Mesothelial cell of epicardium (in vitro differentiated cells): Measurements from ENCODE around the gene KCNH1. TPM values are rescaled to one million over a fixed set of nuclear protein-coding genes. Genes with fewer than 3 reads are reported as not detected.

Experiments used
- DNase-seq, 2 experiments: peaks; one replicate each; pipeline ENCODE4 v3.0.0; 2021; ENCODE audit warnings: low spot score in 2 of 2; ENCODE audit not compliant: unreplicated experiment in 2 of 2
- H3K27ac Mint-ChIP-seq: 2 replicates; pipeline ENCODE4 v1.8.0; 2021; ENCODE audit warnings: mixed read lengths
- H3K27me3 Mint-ChIP-seq: 2 replicates; pipeline ENCODE4 v1.8.0; 2021; ENCODE audit warnings: low read depth, mixed read lengths
- H3K36me3 Mint-ChIP-seq: 2 replicates; pipeline ENCODE4 v1.8.0; 2021; ENCODE audit warnings: mixed read lengths
- H3K4me1 Mint-ChIP-seq: 2 replicates; pipeline ENCODE4 v1.8.0; 2021; ENCODE audit warnings: mixed read lengths
- H3K4me3 Mint-ChIP-seq: 2 replicates; pipeline ENCODE4 v1.8.0; 2021; ENCODE audit warnings: mild to moderate bottlenecking, moderate library complexity, mixed read lengths
- H3K9me3 Mint-ChIP-seq: 2 replicates; pipeline ENCODE4 v1.8.0; 2021; ENCODE audit warnings: mixed read lengths
- CTCF ChIP-seq: fragments of 200-600 bp; sonication (generic); IDR thresholded peaks from one replicate; pipeline ENCODE4 v1.5.0; 2021; ENCODE audit warnings: antibody characterized with exemption; ENCODE audit not compliant: unreplicated experiment
- total RNA-seq: library from RNA; stranded (reverse); gene quantifications from 3 replicates; pipeline ENCODE4 v1.2.1, GENCODE V29; 2021

Gene KCNH1
- total RNA-seq, 1 donor from 2014 or later: 0.34 TPM

GRCh38 chr1:210910020-210910575 is 223.8 kb downstream of the KCNH1 start:
- Mint-ChIP-seq H3K4me1 (peaks cover 4% of the 10 kb centered on the region), H3K27ac (no peak overlapping the region), H3K9me3 (no peaks in the 10 kb centered on the region), H3K27me3 (peaks cover 4% of the 10 kb centered on the region), H3K36me3 (no peaks in the 10 kb centered on the region), H3K4me3 (no peak overlapping the region)
- no peak for TF ChIP-seq CTCF
- no peak for DNase-seq

GRCh38 chr1:210908791-210909190 is 225.2 kb downstream of the KCNH1 start:
- Mint-ChIP-seq H3K4me3 (no peak overlapping the region), H3K27ac (no peak overlapping the region), H3K4me1 (peaks cover 4% of the 10 kb centered on the region), H3K27me3 (peaks cover 4% of the 10 kb centered on the region), H3K36me3 (no peaks in the 10 kb centered on the region), H3K9me3 (no peaks in the 10 kb centered on the region)
- no peak for DNase-seq
- TF ChIP-seq CTCF: no peak

- no peak overlapping the region for H3K4me3 Mint-ChIP-seq
- no peak overlapping the region for H3K27ac Mint-ChIP-seq
- H3K27me3 Mint-ChIP-seq: peaks cover 4% of the 10 kb centered on the region
- no peaks in the 10 kb centered on the region for H3K9me3 Mint-ChIP-seq
- H3K36me3 Mint-ChIP-seq: no peaks in the 10 kb centered on the region
- peaks cover 4% of the 10 kb centered on the region for H3K4me1 Mint-ChIP-seq
- no peak for TF ChIP-seq CTCF
- DNase-seq: no peak
These were observed 225.7 kb downstream of the KCNH1 start for GRCh38 chr1:210908257-210908656.

GRCh38 chr1:210907251-210907805 is 226.6 kb downstream of the KCNH1 start:
- Mint-ChIP-seq H3K4me3 (no peak overlapping the region), H3K27me3 (peaks cover 11% of the 10 kb centered on the region), H3K27ac (no peak overlapping the region), H3K4me1 (peaks cover 4% of the 10 kb centered on the region), H3K36me3 (no peaks in the 10 kb centered on the region), H3K9me3 (no peaks in the 10 kb centered on the region)
- no peak for DNase-seq
- TF ChIP-seq CTCF: no peak

- no peak for DNase-seq
- TF ChIP-seq CTCF: no peak
- no peak overlapping the region for H3K27ac Mint-ChIP-seq
- H3K4me3 Mint-ChIP-seq: no peak overlapping the region
- H3K4me1 Mint-ChIP-seq: peaks cover 4% of the 10 kb centered on the region
- peaks cover 17% of the 10 kb centered on the region for H3K27me3 Mint-ChIP-seq
- no peaks in the 10 kb centered on the region for H3K9me3 Mint-ChIP-seq
- no peaks in the 10 kb centered on the region for H3K36me3 Mint-ChIP-seq
These were observed 227.9 kb downstream of the KCNH1 start for GRCh38 chr1:210905944-210906453.
